MG63 (cell line): ENCODE results near the gene JPT2. TPM values are rescaled to one million over a fixed set of nuclear protein-coding genes. Genes with fewer than 3 reads are reported as not detected.

Source experiments
- total RNA-seq: library from RNA; depleted of rRNA; stranded (reverse); fragments of >200 nt; shearing (Covaris generic); gene quantifications from 2 replicates; pipeline ENCODE4 v1.2.3, GENCODE V29; 2014; ENCODE audit warnings: low replicate concordance; rRNA removed

The JPT2 gene
- total RNA-seq, 1 experiment from 2014 or later = 129 TPM

Other genes with a start within 250 kb of the JPT2 start
- not detected in 2 replicates for gene PERCC1, start 247.2 kb upstream of the JPT2 start, total RNA-seq
- gene CCDC154, start 233.7 kb upstream of the JPT2 start, total RNA-seq = 2.9 and 5.6 TPM in 2 replicates
- gene CLCN7, start 203.3 kb upstream of the JPT2 start, total RNA-seq = 32.7 and 115 TPM in 2 replicates
- gene PTX4, start 189.3 kb upstream of the JPT2 start, total RNA-seq = not detected in 2 replicates
- gene TELO2, start 184.9 kb upstream of the JPT2 start, total RNA-seq = 21.2 and 48.7 TPM in 2 replicates
- 1.7 TPM in 1 of 2 replicates, not detected in the other for gene TMEM204, start 144.6 kb upstream of the JPT2 start, total RNA-seq
- 25.7 and 27.8 TPM in 2 replicates for gene IFT140, start 66.2 kb upstream of the JPT2 start, total RNA-seq
- 3.7 and 3.8 TPM in 2 replicates for gene CRAMP1, start 65.9 kb upstream of the JPT2 start, total RNA-seq
- gene MAPK8IP3, start 27.9 kb downstream of the JPT2 start, total RNA-seq = 13.4 and 31.1 TPM in 2 replicates
- gene NME3, start 93.3 kb downstream of the JPT2 start, total RNA-seq = 0.46 TPM in 1 of 2 replicates, not detected in the other
- gene EME2, start 94.5 kb downstream of the JPT2 start, total RNA-seq = 3.3 and 6.6 TPM in 2 replicates
- gene MRPS34, start 94.9 kb downstream of the JPT2 start, total RNA-seq = 225 and 308 TPM in 2 replicates
- 34.3 and 40.3 TPM in 2 replicates for gene SPSB3, start 104.3 kb downstream of the JPT2 start, total RNA-seq
- gene NUBP2, start 104.7 kb downstream of the JPT2 start, total RNA-seq = 156 and 163 TPM in 2 replicates
- gene IGFALS, start 115.4 kb downstream of the JPT2 start, total RNA-seq = not detected in 2 replicates
- gene HAGH, start 148.5 kb downstream of the JPT2 start, total RNA-seq = 120 and 186 TPM in 2 replicates
- 33.4 and 35.4 TPM in 2 replicates for gene FAHD1, start 148.9 kb downstream of the JPT2 start, total RNA-seq
- 21.6 and 71.1 TPM in 2 replicates for gene MEIOB, start 193.9 kb downstream of the JPT2 start, total RNA-seq
- gene HS3ST6, start 240.1 kb downstream of the JPT2 start, total RNA-seq = not detected in 2 replicates